Cortex of kidney (tissue), 1 donor: ENCODE results near the gene OCEL1.
"Not testable (repeated sequence)": the region's sequence is repeated elsewhere in the genome, so short reads cannot be mapped to it uniquely, and the experiment has no call there.

Experiments used
- DNase-seq: peaks from one replicate; lab custom pipeline; 2025; lab: John Stamatoyannopoulos, UW

The OCEL1 gene, protein sequence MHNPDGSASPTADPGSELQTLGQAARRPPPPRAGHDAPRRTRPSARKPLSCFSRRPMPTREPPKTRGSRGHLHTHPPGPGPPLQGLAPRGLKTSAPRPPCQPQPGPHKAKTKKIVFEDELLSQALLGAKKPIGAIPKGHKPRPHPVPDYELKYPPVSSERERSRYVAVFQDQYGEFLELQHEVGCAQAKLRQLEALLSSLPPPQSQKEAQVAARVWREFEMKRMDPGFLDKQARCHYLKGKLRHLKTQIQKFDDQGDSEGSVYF

GRCh38 chr19:17226002-17226933 is at the start of gene OCEL1:
TSS of gene OCEL1 (plus strand) at chr19:17226226. CDS start at chr19:17226248, 22 bp downstream.
- DNase-seq, result no peak

- no peak for DNase-seq
Measured at GRCh38 chr19:17178291-17178690, 47.7 kb upstream of the OCEL1 start.

DNA sequence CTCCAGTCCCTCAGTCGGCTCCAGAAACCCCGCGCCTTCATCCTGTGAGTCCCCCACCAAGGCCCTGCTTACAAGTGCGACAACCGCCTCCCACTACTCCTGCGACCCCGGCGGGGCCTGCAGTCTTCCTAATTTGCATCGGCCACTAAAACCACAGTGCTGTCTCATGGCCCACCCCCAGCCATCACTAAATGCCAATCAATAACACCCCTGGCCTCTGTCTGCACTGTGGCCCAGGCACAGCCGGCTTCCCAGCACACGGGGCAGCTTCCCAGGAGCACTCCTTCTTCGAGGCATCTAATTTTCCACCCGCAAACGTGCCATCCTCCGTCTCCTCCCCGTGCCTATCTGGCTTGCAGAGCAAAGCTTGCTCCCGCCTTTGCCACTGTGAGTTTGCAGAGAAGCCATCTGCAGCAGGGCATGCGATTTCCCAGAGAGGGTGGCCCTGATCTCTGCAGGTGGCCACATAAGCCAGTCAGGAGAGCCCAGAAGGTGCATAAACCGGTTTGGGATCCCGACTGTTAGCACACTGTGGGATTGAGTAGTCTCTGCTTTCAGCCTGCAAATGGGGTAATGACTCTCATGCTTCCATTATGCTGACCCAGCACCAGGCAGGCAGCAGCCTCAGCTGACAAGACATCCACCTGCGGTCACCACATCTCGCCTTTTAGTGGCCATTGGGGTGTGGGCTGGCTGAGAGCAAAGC is 44.9 kb upstream of the OCEL1 start:
- no peak for DNase-seq

- no peak for DNase-seq
Measured at GRCh38 chr19:17183271-17183761, 42.7 kb upstream of the OCEL1 start.

DNA sequence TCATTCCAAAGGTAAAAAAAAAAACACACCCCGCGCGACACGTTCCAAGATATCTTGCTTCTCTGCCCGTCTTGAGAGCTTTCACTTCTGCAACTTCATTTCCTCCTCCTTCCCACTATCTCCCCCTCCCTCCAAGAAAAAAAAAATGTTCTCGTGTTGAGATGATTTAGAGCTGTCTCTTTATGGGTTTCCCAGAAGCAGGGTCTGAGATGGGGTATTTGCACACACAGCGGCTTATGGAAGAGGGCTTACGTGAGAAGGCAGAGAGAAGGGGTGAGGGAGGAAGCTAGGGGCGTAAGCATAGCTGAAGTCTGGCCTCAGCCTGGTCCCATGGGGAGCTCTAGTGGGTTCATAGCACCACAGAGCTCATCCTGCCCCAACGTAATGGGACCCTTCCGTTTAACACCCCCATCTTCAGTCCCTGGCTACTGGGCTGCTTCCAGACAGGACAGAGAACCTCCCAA is 42.1 kb upstream of the OCEL1 start:
- no peak for DNase-seq

DNA sequence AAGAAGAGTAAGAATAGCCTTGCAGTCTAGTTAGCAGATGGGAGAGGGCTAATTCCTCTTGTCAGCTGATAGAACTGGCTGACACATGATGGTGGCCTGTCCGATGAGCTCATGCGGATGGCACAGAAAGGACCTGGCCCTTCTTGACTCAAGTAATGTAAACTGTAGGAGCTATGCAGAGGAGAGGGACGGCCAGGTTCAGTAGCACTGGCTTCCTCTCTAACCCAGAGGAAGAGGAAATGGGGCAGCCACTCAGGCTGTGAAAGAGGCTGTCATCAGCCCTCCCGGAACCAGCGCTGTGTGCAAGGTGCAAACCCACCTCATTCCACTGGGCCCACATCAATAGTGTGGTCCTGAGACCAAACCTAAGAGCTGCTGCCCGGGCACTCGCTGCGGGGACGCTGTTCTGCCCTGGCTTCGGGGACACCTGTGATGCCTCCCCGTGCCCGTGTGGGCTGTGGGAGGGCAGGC is 41.6 kb upstream of the OCEL1 start:
- DNase-seq, result no peak

DNA sequence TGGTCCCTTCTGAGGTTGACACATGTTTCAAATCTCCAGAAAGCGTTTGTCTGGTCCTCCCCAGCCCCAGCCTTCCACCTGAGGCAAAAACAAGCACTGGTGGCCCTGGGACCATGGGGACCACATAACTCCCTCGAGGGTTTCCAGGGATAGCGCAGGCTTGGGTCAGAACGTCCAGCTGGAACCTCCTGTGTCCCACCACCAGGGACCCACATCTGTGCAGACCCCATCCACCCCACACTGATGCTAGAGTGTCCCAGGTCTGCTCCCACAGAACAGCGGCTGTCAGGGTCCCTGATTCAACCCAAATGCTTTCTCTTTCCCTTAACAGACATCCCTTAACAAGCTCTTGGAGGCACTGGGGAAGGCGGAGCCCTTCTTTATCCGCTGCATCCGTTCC is 40.4 kb upstream of the OCEL1 start:
- DNase-seq, result no peak

DNA sequence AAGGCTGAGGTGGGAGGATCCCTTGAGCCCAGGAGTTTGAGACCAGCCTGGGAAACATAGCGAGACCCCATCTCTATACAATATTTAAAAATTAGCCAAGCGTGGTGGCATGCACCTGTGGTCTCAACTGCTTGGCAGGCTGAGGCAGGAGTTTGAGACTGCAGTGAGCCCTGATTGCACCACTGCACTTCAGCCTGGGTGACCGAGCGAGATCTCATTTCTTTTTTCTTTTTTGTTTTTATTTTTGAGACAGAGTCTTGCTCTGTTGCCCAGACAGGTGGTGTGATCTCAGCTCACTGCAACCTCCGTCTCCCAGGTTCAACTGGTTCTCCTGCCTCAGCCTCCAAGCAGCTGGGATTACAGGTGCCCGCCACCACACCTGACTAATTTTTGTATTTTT is 34.3 kb upstream of the OCEL1 start:
- not testable (repeated sequence) for DNase-seq

DNA sequence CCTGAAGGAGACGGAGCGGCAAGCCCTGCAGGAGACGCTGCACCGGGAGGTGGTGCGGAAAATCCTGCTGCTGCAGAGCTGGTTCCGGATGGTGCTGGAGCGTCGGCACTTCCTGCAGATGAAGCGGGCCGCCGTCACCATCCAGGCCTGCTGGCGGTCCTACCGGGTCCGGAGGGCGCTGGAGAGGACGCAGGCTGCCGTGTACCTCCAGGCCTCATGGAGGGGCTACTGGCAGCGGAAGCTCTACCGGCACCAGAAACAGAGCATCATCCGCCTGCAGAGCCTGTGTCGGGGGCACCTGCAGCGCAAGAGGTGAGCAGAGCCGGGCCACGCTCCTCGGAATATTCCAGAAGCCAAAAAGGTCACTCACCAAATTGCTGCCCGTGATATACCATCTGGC is 33.3 kb upstream of the OCEL1 start:
- no peak for DNase-seq

DNA sequence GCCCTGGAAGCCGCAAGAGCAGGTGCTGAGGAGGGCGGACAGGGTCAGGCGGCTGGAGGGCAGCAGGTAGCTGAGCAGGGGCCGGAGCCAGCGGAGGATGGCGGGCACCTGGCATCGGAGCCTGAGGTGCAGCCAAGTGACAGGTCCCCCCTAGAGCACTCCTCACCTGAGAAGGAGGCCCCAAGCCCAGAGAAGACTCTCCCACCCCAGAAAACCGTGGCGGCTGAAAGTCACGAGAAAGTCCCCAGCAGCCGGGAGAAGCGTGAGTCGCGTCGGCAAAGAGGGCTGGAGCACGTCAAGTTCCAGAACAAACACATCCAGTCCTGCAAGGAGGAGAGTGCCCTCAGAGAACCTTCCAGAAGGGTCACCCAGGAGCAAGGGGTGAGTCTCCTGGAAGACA is 31.4 kb upstream of the OCEL1 start:
- DNase-seq, result no peak

DNA sequence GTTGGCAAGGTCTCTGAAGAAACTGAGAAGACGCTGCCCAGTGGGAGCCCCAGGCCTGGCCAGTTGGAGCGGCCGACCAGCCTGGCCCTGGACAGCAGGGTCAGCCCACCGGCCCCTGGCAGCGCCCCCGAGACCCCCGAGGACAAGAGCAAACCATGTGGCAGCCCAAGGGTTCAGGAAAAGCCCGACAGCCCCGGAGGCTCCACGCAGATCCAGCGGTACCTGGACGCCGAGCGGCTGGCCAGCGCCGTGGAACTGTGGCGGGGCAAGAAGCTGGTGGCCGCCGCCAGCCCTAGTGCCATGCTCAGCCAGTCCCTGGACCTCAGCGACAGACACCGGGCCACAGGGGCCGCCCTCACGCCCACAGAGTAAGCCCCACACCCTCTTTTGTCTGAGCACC is 30.9 kb upstream of the OCEL1 start:
- no peak for DNase-seq

GRCh38 chr19:17196610-17197009 is 29.4 kb upstream of the OCEL1 start:
- no peak for DNase-seq

GRCh38 chr19:17197666-17198065 is 28.4 kb upstream of the OCEL1 start:
- no peak for DNase-seq

DNA sequence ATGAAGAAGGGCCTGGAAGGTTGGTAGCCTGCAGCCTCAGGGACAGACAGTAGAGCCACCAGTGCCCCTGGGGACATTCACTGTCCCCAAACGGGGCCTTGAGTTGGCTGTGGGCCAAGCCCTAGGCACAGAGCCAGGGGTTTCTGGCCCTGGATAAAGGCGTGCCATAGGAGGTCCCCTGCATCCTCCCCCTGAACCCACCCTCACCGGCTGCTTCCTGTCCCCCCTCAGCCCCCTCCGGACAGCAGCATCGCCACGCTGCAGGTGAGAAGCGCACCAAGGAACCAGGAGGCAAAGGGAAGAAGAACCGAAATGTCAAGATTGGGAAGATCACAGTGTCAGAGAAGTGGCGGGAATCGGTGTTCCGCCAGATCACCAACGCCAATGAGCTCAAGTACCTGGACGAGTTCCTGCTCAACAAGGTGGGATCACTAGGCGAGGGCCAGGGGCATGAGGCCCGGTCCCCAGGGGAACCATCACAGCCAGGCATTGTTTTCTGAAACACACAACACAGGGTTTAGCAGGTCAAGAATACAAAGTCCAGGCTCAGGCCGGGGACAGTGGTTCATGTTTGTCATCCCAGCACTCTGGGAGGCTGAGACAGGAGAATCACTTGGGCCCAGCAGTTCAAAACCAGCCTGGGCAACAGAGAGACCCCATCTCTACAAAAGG is 25.5 kb upstream of the OCEL1 start:
- DNase-seq, result no peak

DNA sequence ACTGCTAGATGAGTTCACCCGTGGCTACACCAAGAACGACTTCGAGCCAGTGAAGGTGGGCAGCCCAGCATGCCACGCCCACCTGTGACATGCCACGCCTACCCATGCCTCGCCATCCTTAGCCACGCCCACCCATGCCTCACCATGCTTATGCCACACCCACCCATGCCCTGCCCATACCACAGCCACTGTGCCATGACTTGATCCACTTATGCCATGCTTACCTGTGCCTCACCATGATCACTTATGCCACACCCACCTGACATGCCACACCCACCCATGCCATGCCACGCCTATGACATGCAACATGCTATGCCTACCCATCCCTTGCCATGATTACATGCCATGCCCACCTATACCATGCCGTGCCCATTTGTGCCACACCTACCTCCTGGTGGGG is 23.8 kb upstream of the OCEL1 start:
- no peak for DNase-seq

GRCh38 chr19:17202713-17203112 is 23.3 kb upstream of the OCEL1 start:
- DNase-seq, result no peak

DNA sequence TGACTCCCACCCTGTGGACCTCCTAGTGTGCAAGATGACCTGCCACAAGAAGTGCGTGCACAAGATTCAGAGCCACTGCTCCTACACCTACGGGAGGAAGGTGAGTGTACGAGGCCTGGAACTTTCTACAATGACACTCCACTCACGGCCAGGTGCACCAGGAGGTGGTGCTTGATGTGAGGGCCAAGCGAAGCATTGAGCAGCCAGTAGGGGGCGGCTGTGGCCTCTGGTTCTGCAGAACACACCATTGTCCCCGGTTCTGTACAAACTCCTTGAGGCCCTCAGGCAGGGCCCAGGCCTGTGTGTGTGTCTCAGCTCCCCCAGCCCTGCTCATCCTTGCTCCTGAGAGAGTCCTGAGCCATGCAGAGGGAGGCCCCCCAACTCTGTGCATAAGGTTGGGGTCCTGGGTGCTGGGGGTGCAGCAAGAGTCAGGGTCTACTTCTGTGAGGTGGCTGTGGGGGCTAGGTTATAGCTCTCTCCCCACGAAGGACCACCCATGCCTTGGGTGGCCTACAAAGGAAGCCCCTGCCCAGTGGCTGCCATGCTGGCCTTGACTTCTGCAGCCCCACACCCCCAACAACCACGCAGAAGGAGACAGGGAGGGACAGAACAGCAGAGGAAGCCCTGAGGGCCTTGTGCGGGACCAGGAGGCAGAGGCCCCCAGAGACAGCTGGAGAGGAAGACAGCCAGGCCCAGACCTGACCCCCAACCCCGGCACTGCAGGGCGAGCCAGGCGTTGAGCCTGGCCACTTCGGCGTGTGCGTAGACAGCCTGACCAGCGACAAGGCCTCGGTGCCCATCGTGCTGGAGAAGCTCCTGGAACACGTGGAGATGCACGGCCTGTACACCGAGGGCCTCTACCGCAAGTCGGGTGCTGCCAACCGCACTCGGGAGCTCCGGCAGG is 20.5 kb upstream of the OCEL1 start:
- no peak for DNase-seq

DNA sequence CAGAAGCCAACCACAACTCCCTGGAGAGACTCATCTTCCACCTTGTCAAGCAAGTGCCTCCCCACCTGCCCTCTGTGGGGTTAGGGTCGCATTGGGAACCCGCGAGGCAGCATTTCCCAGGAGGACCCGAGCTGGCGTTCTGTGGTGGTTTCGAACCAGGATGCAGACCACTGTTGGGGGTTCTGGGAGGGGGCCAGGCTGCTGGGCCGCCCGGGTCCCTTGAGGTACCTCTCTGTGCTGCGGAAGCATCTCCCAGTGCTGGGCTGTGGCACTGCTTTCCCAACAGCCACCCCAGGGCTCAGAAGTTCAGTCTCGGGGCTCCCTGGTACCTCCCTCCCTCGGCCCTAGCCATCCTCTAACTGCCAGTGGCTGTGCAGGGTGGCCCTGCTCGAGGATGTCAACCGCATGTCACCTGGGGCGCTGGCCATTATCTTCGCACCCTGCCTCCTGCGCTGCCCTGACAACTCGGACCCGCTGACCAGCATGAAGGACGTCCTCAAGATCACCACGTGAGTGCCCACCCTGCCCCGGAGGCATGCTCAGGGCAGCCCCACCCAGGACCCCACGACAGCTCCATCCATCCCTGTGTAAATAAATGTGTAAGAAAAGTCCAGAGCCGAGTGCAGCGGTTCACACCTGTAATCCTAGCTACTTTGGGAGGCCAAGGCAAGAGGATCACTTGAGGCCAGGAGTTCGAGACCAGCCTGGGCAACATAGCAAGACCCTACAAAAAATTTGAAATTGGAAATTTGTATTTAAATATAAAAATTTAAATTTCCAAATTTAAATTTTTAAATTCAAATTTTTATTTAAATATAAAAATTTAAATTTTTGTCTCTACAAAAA is 19.1 kb upstream of the OCEL1 start:
- DNase-seq, result no peak

GRCh38 chr19:17209126-17210036 is 16.6 kb upstream of the OCEL1 start:
- DNase-seq, result no peak
